ENCODE data around the gene SLC38A11.

DNA sequence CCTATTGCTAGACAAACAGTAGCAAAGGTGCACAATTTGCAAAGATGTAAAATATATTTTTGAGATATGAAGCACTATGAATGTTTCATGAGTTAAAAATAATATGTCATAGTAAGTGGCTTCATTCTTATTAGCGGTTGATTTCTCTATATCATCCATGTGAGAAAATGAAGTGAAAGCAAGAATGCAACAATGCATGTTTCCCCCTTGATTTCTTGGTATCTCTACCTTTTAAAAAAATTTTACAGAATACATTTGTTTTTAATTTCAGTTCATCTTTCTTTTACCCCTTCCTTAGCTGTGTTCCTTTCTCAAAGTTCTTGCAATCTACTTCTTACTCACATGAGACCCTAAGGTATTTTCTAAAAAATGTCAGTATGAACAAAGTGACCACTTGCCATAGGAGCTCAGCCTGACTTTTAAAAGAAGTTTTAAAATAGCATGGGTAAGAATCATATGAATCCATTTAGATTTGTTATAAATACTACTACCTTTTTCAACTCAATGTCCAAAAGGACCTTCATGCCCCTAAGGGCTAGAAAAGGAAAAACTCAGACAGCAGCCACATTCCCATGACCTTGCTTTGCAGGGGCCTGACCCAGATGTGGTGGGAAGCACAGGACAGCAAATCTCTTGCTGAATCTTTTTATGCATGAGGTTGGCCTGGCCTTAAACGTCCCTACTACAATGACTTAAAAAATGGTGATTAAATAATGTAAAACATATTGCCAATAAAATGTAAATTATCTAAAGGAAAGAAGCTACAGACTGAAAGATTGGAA, 14.8 kb upstream of the SLC38A11 start:
- TF ChIP-seq ARNT (IDR thresholded peaks at IDR 0.05) (no peak), ZNF384 (IDR thresholded peaks at IDR 0.05) (no peak), FOXM1 (IDR thresholded peaks at IDR 0.05; ENCODE audit: borderline replicate concordance) (no peak), BHLHE40 (IDR thresholded peaks at IDR 0.05; ENCODE audit: borderline replicate concordance) (no peak), TARDBP (IDR thresholded peaks at IDR 0.05) (no peak), LEF1 (IDR thresholded peaks at IDR 0.05; ENCODE audit: borderline replicate concordance) (no peak), FOXK2 (IDR thresholded peaks at IDR 0.05) (no peak), CTBP1 (IDR thresholded peaks at IDR 0.05; ENCODE audit: borderline replicate concordance) (no peak), FOXA1 (IDR thresholded peaks at IDR 0.05) (no peak), HDGF (IDR thresholded peaks at IDR 0.05; ENCODE audit: borderline replicate concordance) (no peak), SUZ12 (IDR thresholded peaks at IDR 0.05) (no peak), SP1 (IDR thresholded peaks at IDR 0.05) (no peak), NFRKB (IDR thresholded peaks at IDR 0.05) (no peak)
